Sigmoid colon (tissue), 7 donors: ENCODE data around the gene CADM2. TPM values are rescaled to one million over a fixed set of nuclear protein-coding genes. Genes with fewer than 3 reads are reported as not detected.

Experiments
- DNase-seq: peaks from one replicate; pipeline ENCODE4 v3.0.0-alpha.2; 2019
- H3K27ac ChIP-seq, 4 donors: fragments of 200-600 bp; sonication (generic); one replicate each; pipeline ENCODE4 v1.5.1; 2016 to 2019; ENCODE audit warnings: mild to moderate bottlenecking in 1 of 4
- H3K27me3 ChIP-seq, 3 donors: fragments of 200-600 bp; sonication (generic); one replicate each; pipeline ENCODE4 v1.5.1; 2019; ENCODE audit warnings: mild to moderate bottlenecking in 1 of 3
- H3K36me3 ChIP-seq, 4 donors: fragments of 200-600 bp; sonication (generic); one replicate each; pipeline ENCODE4 v1.5.1; 2016 to 2019
- H3K4me1 ChIP-seq, 4 donors: fragments of 200-600 bp; sonication (generic); one replicate each; pipeline ENCODE4 v1.5.1; 2017 to 2019
- H3K4me3 ChIP-seq, 4 donors: fragments of 200-600 bp; sonication (generic); one replicate each; pipeline ENCODE4 v1.5.1; 2017 to 2019; ENCODE audit warnings: mild to moderate bottlenecking in 2 of 4, moderate library complexity in 1 of 4
- H3K9me3 ChIP-seq, 4 donors: fragments of 200-600 bp in 3 of 4; sonication (generic) in 3 of 4; one replicate each; pipeline versions ENCODE4 v1.5.1 to v1.6.1; 2013 to 2019
- EP300 ChIP-seq, 4 donors: sonication (generic); formaldehyde crosslinking; IDR thresholded peaks; one replicate each; pipeline ENCODE4 v1.6.1; 2017; ENCODE audit warnings: antibody characterized with exemption in 4 of 4
- POLR2A ChIP-seq, 2 donors: fragments of 450-650 bp; IDR thresholded peaks; one replicate each; pipeline ENCODE4 v1.6.1; 2016; ENCODE audit warnings: antibody characterized with exemption in 2 of 2, mild to moderate bottlenecking in 2 of 2, moderate library complexity in 2 of 2
- POLR2AphosphoS5 ChIP-seq, 4 donors: sonication (generic); formaldehyde crosslinking; IDR thresholded peaks; one replicate each; pipeline ENCODE4 v1.6.1; 2017; ENCODE audit warnings: antibody characterized with exemption in 4 of 4
- WGBS, 2 donors: extraction: QIAGEN DNeasy Blood & Tissue Kit; methylation state at CpG; one replicate each; pipeline ENCODE4 v1.1.7; 2013; 5-methylcytosine and 5-hydroxymethylcytosine counted together
- intact Hi-C: fragments of 100-400 bp; cut with DNase I; formaldehyde crosslinking; loops from one replicate; pipeline ENCODE4 v1.15.1; 2023
- polyA plus RNA-seq, 3 donors: library from polyadenylated mRNA; stranded (reverse); fragments of 200-250 nt; gene quantifications; one replicate each; pipeline ENCODE4 v1.2.3, GENCODE V29; 2013
- total RNA-seq, 4 donors: library from RNA; depleted of rRNA; stranded (reverse); fragments of >200 nt; gene quantifications; one replicate each; pipeline ENCODE4 v1.1.0, GENCODE V29; 2016
- TF ChIP-seq, protein P1 (sequence below), 4 experiments: fragments of 450-650 bp in 3 of 4; fragments of 200-600 bp in 1 of 4; IDR thresholded peaks; one replicate each; pipeline ENCODE4 v1.5.1; 2016 to 2019; ENCODE audit warnings: antibody characterized with exemption in 4 of 4, mild to moderate bottlenecking in 3 of 4, moderate library complexity in 2 of 4
- donor health status: healthy with polysubstance abuse.
- donor health status: Bipolar disorder and iron deficiency.
- donor health status: healthy.

The CADM2 gene
- total and polyA plus RNA-seq, 7 donors, result 0.46 to 22.8 (median 12.8) TPM

DNA sequence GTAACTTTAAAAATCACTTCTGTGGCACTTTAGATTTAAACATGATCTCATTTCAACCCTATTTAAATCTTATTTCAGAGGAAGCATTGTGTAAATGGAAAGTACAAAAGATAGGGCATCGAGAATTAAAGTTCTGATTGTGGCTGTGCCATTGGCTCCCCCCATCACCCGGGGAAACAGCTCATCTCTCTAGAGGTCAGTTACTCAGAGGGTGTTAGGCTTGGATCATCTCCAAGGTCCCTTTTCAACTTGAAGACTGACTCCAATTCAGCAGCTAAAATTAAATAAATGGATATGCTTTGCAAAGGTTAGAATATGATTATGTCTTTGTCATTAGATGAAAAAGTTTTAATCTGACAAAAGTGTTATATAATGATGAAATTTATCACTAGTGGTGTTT, 20.1 kb downstream of the CADM2 start:
- H3K9me3 ChIP-seq, result no peaks in the 10 kb centered on the region
- no peak overlapping the region for H3K4me3 ChIP-seq
- no peaks in the 10 kb centered on the region for H3K4me1 ChIP-seq
- no peaks in the 10 kb centered on the region for H3K27me3 ChIP-seq
- no peak overlapping the region for H3K27ac ChIP-seq
- intact Hi-C loops, result loop anchor here (10.0 kb wide), 1 partner anchor 386 kb away; no protein-coding TSS in a partner anchor
- 59 to 67% methylated on average over 2 of the region's 2 CpGs for WGBS, 2 donors
- no peak for TF ChIP-seq EP300 (IDR thresholded peaks at IDR 0.05)
- no peak for TF ChIP-seq POLR2AphosphoS5 (IDR thresholded peaks at IDR 0.05)
- TF ChIP-seq, protein P1, sequence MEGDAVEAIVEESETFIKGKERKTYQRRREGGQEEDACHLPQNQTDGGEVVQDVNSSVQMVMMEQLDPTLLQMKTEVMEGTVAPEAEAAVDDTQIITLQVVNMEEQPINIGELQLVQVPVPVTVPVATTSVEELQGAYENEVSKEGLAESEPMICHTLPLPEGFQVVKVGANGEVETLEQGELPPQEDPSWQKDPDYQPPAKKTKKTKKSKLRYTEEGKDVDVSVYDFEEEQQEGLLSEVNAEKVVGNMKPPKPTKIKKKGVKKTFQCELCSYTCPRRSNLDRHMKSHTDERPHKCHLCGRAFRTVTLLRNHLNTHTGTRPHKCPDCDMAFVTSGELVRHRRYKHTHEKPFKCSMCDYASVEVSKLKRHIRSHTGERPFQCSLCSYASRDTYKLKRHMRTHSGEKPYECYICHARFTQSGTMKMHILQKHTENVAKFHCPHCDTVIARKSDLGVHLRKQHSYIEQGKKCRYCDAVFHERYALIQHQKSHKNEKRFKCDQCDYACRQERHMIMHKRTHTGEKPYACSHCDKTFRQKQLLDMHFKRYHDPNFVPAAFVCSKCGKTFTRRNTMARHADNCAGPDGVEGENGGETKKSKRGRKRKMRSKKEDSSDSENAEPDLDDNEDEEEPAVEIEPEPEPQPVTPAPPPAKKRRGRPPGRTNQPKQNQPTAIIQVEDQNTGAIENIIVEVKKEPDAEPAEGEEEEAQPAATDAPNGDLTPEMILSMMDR (IDR thresholded peaks at IDR 0.05), result no peak
- TF ChIP-seq POLR2A (IDR thresholded peaks at IDR 0.05), result no peak
- no peak for DNase-seq
- H3K36me3 ChIP-seq, result no peaks in the 10 kb centered on the region

DNA sequence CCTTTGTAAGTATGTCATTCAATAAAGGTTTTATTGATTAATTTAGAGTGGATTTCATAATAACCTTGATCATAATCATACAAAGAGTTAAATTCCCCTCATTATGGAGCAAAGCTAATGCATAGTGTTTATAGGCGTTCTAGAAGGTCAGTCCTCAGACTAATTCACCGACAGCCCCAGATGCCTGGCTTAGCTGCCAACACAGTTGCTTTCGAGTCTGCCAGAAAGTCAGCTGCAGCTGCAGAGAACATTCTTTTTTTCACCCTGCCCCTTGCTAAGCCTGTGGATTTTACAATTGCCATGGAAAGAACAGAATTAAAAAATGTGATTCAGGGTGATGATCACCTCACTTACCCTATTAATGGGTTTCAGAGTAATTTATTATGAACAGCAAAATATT, 21.2 kb downstream of the CADM2 start:
- no peak for DNase-seq
- no peaks in the 10 kb centered on the region for H3K4me1 ChIP-seq
- H3K9me3 ChIP-seq, result no peaks in the 10 kb centered on the region
- H3K4me3 ChIP-seq, result no peak overlapping the region
- intact Hi-C loops, result no loop called here
- H3K27me3 ChIP-seq, result no peaks in the 10 kb centered on the region
- whole genome bisulfite sequencing, 2 donors, result 16 to 36% methylated on average over 3 of the region's 3 CpGs
- TF ChIP-seq EP300 (IDR thresholded peaks at IDR 0.05) (no peak), POLR2AphosphoS5 (IDR thresholded peaks at IDR 0.05) (no peak), POLR2A (IDR thresholded peaks at IDR 0.05) (no peak)
- TF ChIP-seq, protein P1 (IDR thresholded peaks at IDR 0.05), result no peak
- no peaks in the 10 kb centered on the region for H3K36me3 ChIP-seq
- H3K27ac ChIP-seq, result no peak overlapping the region

DNA sequence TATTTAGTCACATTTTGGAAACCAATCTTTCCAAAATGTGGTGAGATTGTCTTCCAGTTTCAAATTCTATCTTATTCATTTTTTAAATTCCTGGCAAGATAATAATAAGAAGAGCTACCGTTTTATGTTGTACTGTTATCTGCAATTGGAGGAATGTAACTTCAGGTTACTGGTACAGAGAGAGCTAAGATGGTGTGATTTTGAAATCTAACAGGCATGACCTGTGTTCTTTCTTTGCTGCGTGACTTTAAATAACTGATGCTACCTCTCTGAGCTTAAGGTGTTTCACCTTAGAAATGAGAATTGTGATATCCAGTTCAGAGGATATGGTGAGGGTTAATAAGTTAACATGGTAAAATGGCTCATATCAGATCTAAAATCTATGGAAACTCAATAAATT, 21.7 kb downstream of the CADM2 start:
- H3K4me1 ChIP-seq, result no peaks in the 10 kb centered on the region
- 75 to 82% methylated on average over 2 of the region's 2 CpGs for WGBS, 2 donors
- intact Hi-C loops, result no loop called here
- H3K36me3 ChIP-seq, result no peaks in the 10 kb centered on the region
- H3K9me3 ChIP-seq, result no peaks in the 10 kb centered on the region
- DNase-seq, result no peak
- no peak overlapping the region for H3K4me3 ChIP-seq
- no peak overlapping the region for H3K27ac ChIP-seq
- TF ChIP-seq POLR2A (IDR thresholded peaks at IDR 0.05) (no peak), EP300 (IDR thresholded peaks at IDR 0.05) (no peak), POLR2AphosphoS5 (IDR thresholded peaks at IDR 0.05) (no peak)
- TF ChIP-seq, protein P1 (IDR thresholded peaks at IDR 0.05), result no peak
- no peaks in the 10 kb centered on the region for H3K27me3 ChIP-seq

DNA sequence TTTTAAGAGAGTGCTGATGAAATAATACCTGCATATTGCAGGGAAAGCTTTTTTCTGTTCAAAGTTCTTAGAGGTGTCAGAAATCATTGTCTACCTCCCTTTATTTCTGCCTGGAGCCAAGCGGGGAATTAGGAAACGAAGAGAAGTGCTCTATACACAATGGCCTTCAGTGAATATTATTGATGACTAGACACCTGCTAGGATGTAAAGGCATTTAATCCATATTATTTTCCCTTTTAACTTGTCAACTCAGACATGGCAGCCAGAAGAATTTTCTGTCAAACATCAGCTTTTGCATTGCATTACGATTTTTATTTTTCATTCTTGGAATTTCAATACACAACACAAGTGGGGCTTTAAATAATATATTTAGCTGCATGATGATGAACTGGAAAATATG, 24.7 kb downstream of the CADM2 start:
- no peaks in the 10 kb centered on the region for H3K27me3 ChIP-seq
- H3K9me3 ChIP-seq, result no peaks in the 10 kb centered on the region
- intact Hi-C loops, result no loop called here
- no peak overlapping the region for H3K27ac ChIP-seq
- DNase-seq, result no peak
- no peaks in the 10 kb centered on the region for H3K36me3 ChIP-seq
- WGBS, 2 donors, result 89 to 90% methylated on average over 3 of the region's 3 CpGs
- no peak overlapping the region for H3K4me3 ChIP-seq
- TF ChIP-seq POLR2AphosphoS5 (IDR thresholded peaks at IDR 0.05) (no peak), POLR2A (IDR thresholded peaks at IDR 0.05) (no peak), EP300 (IDR thresholded peaks at IDR 0.05) (no peak)
- TF ChIP-seq, protein P1 (IDR thresholded peaks at IDR 0.05), result no peak
- H3K4me1 ChIP-seq, result no peaks in the 10 kb centered on the region

DNA sequence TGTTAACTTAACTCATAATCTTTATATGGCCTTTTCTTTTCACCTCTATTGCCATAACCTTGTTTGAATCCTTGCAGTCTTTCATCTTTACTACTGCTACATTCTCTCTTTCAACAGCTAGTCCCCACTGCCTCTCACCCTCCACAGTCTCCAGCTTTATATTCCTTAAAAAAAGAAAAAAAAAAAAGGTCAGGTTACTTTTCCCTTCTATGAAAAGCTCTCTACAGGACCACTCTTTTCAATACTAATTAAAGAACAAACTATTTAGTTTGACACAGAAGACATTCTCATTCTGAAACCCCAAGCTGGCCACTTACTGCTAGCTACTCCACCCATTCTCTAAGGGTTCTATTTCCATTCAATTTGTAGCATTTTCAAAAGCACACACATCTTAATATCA, 25.6 kb downstream of the CADM2 start:
- no peaks in the 10 kb centered on the region for H3K9me3 ChIP-seq
- TF ChIP-seq POLR2AphosphoS5 (IDR thresholded peaks at IDR 0.05) (no peak), POLR2A (IDR thresholded peaks at IDR 0.05) (no peak), EP300 (IDR thresholded peaks at IDR 0.05) (no peak)
- TF ChIP-seq, protein P1 (IDR thresholded peaks at IDR 0.05), result no peak
- no peaks in the 10 kb centered on the region for H3K27me3 ChIP-seq
- no peak for DNase-seq
- no peaks in the 10 kb centered on the region for H3K36me3 ChIP-seq
- H3K4me1 ChIP-seq, result no peaks in the 10 kb centered on the region
- intact Hi-C loops, result no loop called here
- no peak overlapping the region for H3K27ac ChIP-seq
- H3K4me3 ChIP-seq, result no peak overlapping the region
